Vagina (tissue), 2 donors: ENCODE measurements around the gene MAP7D3.

Experiments
- POLR2AphosphoS5 ChIP-seq, 2 donors: sonication (generic); formaldehyde crosslinking; IDR thresholded peaks; one replicate each; pipeline ENCODE4 v1.9.0; 2017; ENCODE audit warnings: antibody characterized with exemption in 2 of 2, mild to moderate bottlenecking in 2 of 2, low read depth in 1 of 2; ENCODE audit not compliant: insufficient read depth in 1 of 2
- TF ChIP-seq, protein P1 (sequence below), 3 experiments: fragments of 450-650 bp in 2 of 3; fragments of 200-600 bp in 1 of 3; sonication (generic) in 1 of 3; IDR thresholded peaks; one replicate each; pipeline ENCODE4 v1.5.1; 2017 to 2019; ENCODE audit warnings: antibody characterized with exemption in 3 of 3, mild to moderate bottlenecking in 2 of 3, moderate library complexity in 2 of 3

DNA sequence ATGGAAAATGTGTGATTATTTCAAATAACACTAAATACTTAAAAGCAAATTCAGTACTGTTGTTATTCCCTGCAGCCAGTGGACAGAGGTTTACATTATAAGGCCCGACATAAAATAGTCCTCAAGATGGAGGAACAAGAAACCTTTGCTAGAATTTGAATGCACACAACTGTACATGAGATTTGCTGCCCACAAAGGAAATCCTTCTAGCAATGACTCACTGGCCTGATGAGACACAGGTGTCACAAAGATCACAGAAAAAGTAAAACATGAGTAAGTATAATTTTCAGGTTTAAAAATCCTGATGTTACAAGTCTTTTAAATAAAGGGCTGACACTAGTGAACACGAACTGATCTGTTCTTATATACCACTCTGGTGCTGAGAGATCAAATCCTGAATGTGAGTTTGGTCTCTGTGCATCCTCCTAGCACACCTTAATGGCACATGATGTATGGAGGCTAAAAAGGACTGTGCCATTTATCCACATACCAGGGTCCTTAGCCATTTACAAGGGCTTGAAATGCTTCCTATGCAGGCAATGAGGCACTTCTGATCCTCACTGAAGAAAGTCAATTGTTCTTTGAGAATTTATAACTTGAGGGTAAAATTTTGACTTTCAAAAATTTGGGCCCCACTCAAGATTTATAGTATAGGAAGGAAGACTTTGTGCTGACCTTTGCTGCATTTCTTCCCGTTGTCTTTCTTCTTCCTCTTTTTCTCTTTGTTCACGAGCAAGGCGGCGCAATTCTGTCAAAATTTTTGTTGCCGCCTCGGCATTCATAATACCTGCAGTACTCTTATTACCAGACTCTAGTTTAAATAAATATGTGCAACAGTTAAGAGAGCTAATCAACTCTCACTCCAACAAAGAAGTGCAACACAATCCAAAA lies 23.0 kb downstream of the MAP7D3 start:
- TF ChIP-seq, protein P1, sequence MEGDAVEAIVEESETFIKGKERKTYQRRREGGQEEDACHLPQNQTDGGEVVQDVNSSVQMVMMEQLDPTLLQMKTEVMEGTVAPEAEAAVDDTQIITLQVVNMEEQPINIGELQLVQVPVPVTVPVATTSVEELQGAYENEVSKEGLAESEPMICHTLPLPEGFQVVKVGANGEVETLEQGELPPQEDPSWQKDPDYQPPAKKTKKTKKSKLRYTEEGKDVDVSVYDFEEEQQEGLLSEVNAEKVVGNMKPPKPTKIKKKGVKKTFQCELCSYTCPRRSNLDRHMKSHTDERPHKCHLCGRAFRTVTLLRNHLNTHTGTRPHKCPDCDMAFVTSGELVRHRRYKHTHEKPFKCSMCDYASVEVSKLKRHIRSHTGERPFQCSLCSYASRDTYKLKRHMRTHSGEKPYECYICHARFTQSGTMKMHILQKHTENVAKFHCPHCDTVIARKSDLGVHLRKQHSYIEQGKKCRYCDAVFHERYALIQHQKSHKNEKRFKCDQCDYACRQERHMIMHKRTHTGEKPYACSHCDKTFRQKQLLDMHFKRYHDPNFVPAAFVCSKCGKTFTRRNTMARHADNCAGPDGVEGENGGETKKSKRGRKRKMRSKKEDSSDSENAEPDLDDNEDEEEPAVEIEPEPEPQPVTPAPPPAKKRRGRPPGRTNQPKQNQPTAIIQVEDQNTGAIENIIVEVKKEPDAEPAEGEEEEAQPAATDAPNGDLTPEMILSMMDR (IDR thresholded peaks at IDR 0.05), result no peak
- no peak for TF ChIP-seq POLR2AphosphoS5 (IDR thresholded peaks at IDR 0.05; ENCODE audit: insufficient read depth in 1 of 2, low read depth in 1 of 2)
